Trophoblast cell (in vitro differentiated cells and primary cell): ENCODE data around the gene AP4M1.

Experiments
- DNase-seq, 2 donors: peaks; one replicate each; pipeline ENCODE4 v3.0.0-alpha.2; 2016
- H2AFZ ChIP-seq: 2 replicates; pipeline ENCODE4 v1.6.1; 2013; ENCODE audit warnings: low read length, moderate library complexity, mild to moderate bottlenecking; ENCODE audit not compliant: insufficient read depth, poor library complexity
- H2AK5ac ChIP-seq: 2 replicates; pipeline ENCODE4 v1.6.1; 2013; ENCODE audit warnings: mild to moderate bottlenecking, low read length
- H2BK120ac ChIP-seq: 2 replicates; pipeline ENCODE4 v1.6.1; 2013; ENCODE audit warnings: low read length, mild to moderate bottlenecking, moderate library complexity; ENCODE audit not compliant: insufficient read depth, poor library complexity
- H2BK12ac ChIP-seq: 2 replicates; pipeline ENCODE4 v1.6.1; 2013; ENCODE audit warnings: mild to moderate bottlenecking, low read length, moderate library complexity
- H2BK5ac ChIP-seq: 2 replicates; pipeline ENCODE4 v1.6.1; 2013; ENCODE audit warnings: low read length, low read depth, moderate library complexity, mild to moderate bottlenecking; ENCODE audit not compliant: poor library complexity
- H3K14ac ChIP-seq: 2 replicates; pipeline ENCODE4 v1.6.1; 2013; ENCODE audit warnings: mild to moderate bottlenecking, low read length
- H3K18ac ChIP-seq: 2 replicates; pipeline ENCODE4 v1.6.1; 2013; ENCODE audit warnings: mild to moderate bottlenecking, low read length
- H3K23ac ChIP-seq: 2 replicates; pipeline ENCODE4 v1.6.1; 2013; ENCODE audit warnings: low read length
- H3K27ac ChIP-seq: 2 replicates; pipeline ENCODE4 v1.5.1; 2013; ENCODE audit warnings: low read depth, mild to moderate bottlenecking, inconsistent platforms, low read length, moderate library complexity
- H3K27me3 ChIP-seq: 2 replicates; pipeline ENCODE4 v1.6.1; 2013; ENCODE audit warnings: inconsistent platforms, mild to moderate bottlenecking, low read length, moderate library complexity; ENCODE audit not compliant: insufficient read depth
- H3K36me3 ChIP-seq, 2 experiments: 1 replicate in 1 of 2; 2 replicates in 1 of 2; pipeline ENCODE4 v1.6.1; 2013; ENCODE audit warnings: low read length in 2 of 2, mild to moderate bottlenecking in 2 of 2, moderate library complexity in 1 of 2; ENCODE audit not compliant: insufficient read depth in 2 of 2, control insufficient read depth in 1 of 2
- H3K4ac ChIP-seq: 2 replicates; pipeline ENCODE4 v1.6.1; 2013; ENCODE audit warnings: low read depth, mild to moderate bottlenecking, low read length, moderate library complexity
- H3K4me1 ChIP-seq, 2 experiments: 1 replicate in 1 of 2; 2 replicates in 1 of 2; pipeline ENCODE4 v1.6.1; 2013; ENCODE audit warnings: low read length in 2 of 2, mild to moderate bottlenecking in 2 of 2, moderate library complexity in 1 of 2; ENCODE audit not compliant: insufficient read depth in 2 of 2, control insufficient read depth in 1 of 2
- H3K4me2 ChIP-seq: 2 replicates; pipeline ENCODE4 v1.6.1; 2013; ENCODE audit warnings: inconsistent platforms, mild to moderate bottlenecking, low read length, moderate library complexity
- H3K4me3 ChIP-seq: 2 replicates; pipeline ENCODE4 v1.5.1; 2013; ENCODE audit warnings: mild to moderate bottlenecking, low read depth, low read length, inconsistent platforms
- H3K79me1 ChIP-seq: one replicate; pipeline ENCODE4 v1.6.1; 2013; ENCODE audit warnings: low read length
- H3K79me2 ChIP-seq: 2 replicates; pipeline ENCODE4 v1.6.1; 2013; ENCODE audit warnings: low read length, mild to moderate bottlenecking; ENCODE audit not compliant: control insufficient read depth, insufficient read depth, poor library complexity
- H3K9ac ChIP-seq: 2 replicates; pipeline ENCODE4 v1.6.1; 2013; ENCODE audit warnings: mild to moderate bottlenecking, low read length
- H3K9me3 ChIP-seq: 2 replicates; pipeline ENCODE4 v1.6.1; 2013; ENCODE audit warnings: low read depth, mild to moderate bottlenecking, control low read depth, inconsistent platforms, low read length; ENCODE audit not compliant: insufficient read depth
- H4K12ac ChIP-seq: 2 replicates; pipeline ENCODE4 v1.6.1; 2013; ENCODE audit warnings: low read depth, mild to moderate bottlenecking, low read length, moderate library complexity
- H4K8ac ChIP-seq: 2 replicates; pipeline ENCODE4 v1.6.1; 2013; ENCODE audit warnings: low read depth, mild to moderate bottlenecking, low read length, moderate library complexity
- H4K91ac ChIP-seq: one replicate; pipeline ENCODE4 v1.6.1; 2013; ENCODE audit warnings: low read depth, mild to moderate bottlenecking, low read length, moderate library complexity
- WGBS: extraction: QIAGEN DNeasy Blood & Tissue Kit; methylation state at CpG from one replicate; pipeline ENCODE4 v1.1.7; 2013; ENCODE audit warnings: missing lambda C conversion rate; ENCODE audit not compliant: insufficient read length, insufficient coverage; ENCODE audit errors: extremely low coverage; 5-methylcytosine and 5-hydroxymethylcytosine counted together

AP4M1 gene

GRCh38 chr7:100132126-100132525, 30.7 kb downstream of the AP4M1 start:
- H3K4ac ChIP-seq = no peak overlapping the region
- H4K12ac ChIP-seq = no peak overlapping the region
- peaks cover 3 to 6% of the 10 kb centered on the region in 2 experiments for H3K4me1 ChIP-seq
- no peak overlapping the region for H3K9ac ChIP-seq
- no peak for DNase-seq
- no peaks in the 10 kb centered on the region for H3K9me3 ChIP-seq
- H4K8ac ChIP-seq = no peak overlapping the region
- H2BK5ac ChIP-seq = no peak overlapping the region
- peaks cover 7% of the 10 kb centered on the region for H3K79me2 ChIP-seq
- H3K36me3 ChIP-seq = no peaks in the 10 kb centered on the region
- H3K27ac ChIP-seq = no peak overlapping the region
- no peak overlapping the region for H2AK5ac ChIP-seq
- H3K4me2 ChIP-seq = no peak overlapping the region
- no peak overlapping the region for H2BK12ac ChIP-seq
- H2AFZ ChIP-seq = no peak overlapping the region
- H3K79me1 ChIP-seq = peaks cover 9% of the 10 kb centered on the region
- WGBS = no CpG with 5 or more reads among the region's 7 CpGs
- no peak overlapping the region for H3K23ac ChIP-seq
- H4K91ac ChIP-seq = no peak overlapping the region
- no peak overlapping the region for H2BK120ac ChIP-seq
- H3K18ac ChIP-seq = no peak overlapping the region
- H3K27me3 ChIP-seq = no peaks in the 10 kb centered on the region
- H3K14ac ChIP-seq = no peak overlapping the region
- H3K4me3 ChIP-seq = no peak overlapping the region

GRCh38 chr7:100132697-100133151, 31.3 kb downstream of the AP4M1 start:
- DNase-seq = peak in 1 of 2 donors; percentile 80
- H3K9me3 ChIP-seq = no peaks in the 10 kb centered on the region
- no peaks in the 10 kb centered on the region for H3K36me3 ChIP-seq
- no peak overlapping the region for H2BK12ac ChIP-seq
- H3K79me1 ChIP-seq = peaks cover 3% of the 10 kb centered on the region
- H3K79me2 ChIP-seq = peaks cover under 1% of the 10 kb centered on the region
- no peak overlapping the region for H2BK5ac ChIP-seq
- H2AFZ ChIP-seq = no peak overlapping the region
- peaks cover 3 to 5% of the 10 kb centered on the region in 2 experiments for H3K4me1 ChIP-seq
- WGBS = no CpG with 5 or more reads among the region's 3 CpGs
- no peak overlapping the region for H3K23ac ChIP-seq
- H3K27me3 ChIP-seq = no peaks in the 10 kb centered on the region
- H4K12ac ChIP-seq = no peak overlapping the region
- H3K27ac ChIP-seq = no peak overlapping the region
- H3K4me2 ChIP-seq = no peak overlapping the region
- no peak overlapping the region for H3K18ac ChIP-seq
- H3K9ac ChIP-seq = no peak overlapping the region
- no peak overlapping the region for H2BK120ac ChIP-seq
- no peak overlapping the region for H2AK5ac ChIP-seq
- no peak overlapping the region for H3K14ac ChIP-seq
- H3K4me3 ChIP-seq = no peak overlapping the region
- H3K4ac ChIP-seq = no peak overlapping the region
- no peak overlapping the region for H4K91ac ChIP-seq
- H4K8ac ChIP-seq = no peak overlapping the region

GRCh38 chr7:100137851-100138760, 36.7 kb downstream of the AP4M1 start:
- H3K4ac ChIP-seq = no peak overlapping the region
- H3K4me3 ChIP-seq = no peak overlapping the region
- no peak for DNase-seq
- no peak overlapping the region for H2AK5ac ChIP-seq
- no peaks in the 10 kb centered on the region for H3K79me1 ChIP-seq
- H3K9ac ChIP-seq = no peak overlapping the region
- no peak overlapping the region for H2BK120ac ChIP-seq
- no peaks in the 10 kb centered on the region for H3K79me2 ChIP-seq
- H2AFZ ChIP-seq = no peak overlapping the region
- no peaks in the 10 kb centered on the region for H3K9me3 ChIP-seq
- H2BK5ac ChIP-seq = no peak overlapping the region
- no peak overlapping the region for H3K14ac ChIP-seq
- H4K8ac ChIP-seq = no peak overlapping the region
- no peaks in the 10 kb centered on the region for H3K36me3 ChIP-seq
- H3K4me2 ChIP-seq = no peak overlapping the region
- no peak overlapping the region for H4K12ac ChIP-seq
- H3K27ac ChIP-seq = no peak overlapping the region
- H3K23ac ChIP-seq = no peak overlapping the region
- no peak overlapping the region for H3K18ac ChIP-seq
- no peaks in the 10 kb centered on the region for H3K27me3 ChIP-seq
- no peak overlapping the region for H4K91ac ChIP-seq
- no CpG with 5 or more reads among the region's 13 CpGs for WGBS
- no peaks in the 10 kb centered on the region for H3K4me1 ChIP-seq
- H2BK12ac ChIP-seq = no peak overlapping the region

- no peak overlapping the region for H3K4me2 ChIP-seq
- no peak overlapping the region for H4K91ac ChIP-seq
- H3K9me3 ChIP-seq = no peaks in the 10 kb centered on the region
- no peak overlapping the region for H2BK120ac ChIP-seq
- H4K8ac ChIP-seq = no peak overlapping the region
- H2BK5ac ChIP-seq = no peak overlapping the region
- no peaks in the 10 kb centered on the region for H3K36me3 ChIP-seq
- WGBS = no CpG with 5 or more reads among the region's 3 CpGs
- peak in 1 of 2 donors; percentile 5 for DNase-seq
- H3K14ac ChIP-seq = no peak overlapping the region
- H3K4me1 ChIP-seq = no peaks in the 10 kb centered on the region
- H3K79me1 ChIP-seq = no peaks in the 10 kb centered on the region
- no peak overlapping the region for H2AK5ac ChIP-seq
- H3K4ac ChIP-seq = no peak overlapping the region
- no peaks in the 10 kb centered on the region for H3K27me3 ChIP-seq
- H4K12ac ChIP-seq = no peak overlapping the region
- H3K9ac ChIP-seq = no peak overlapping the region
- no peak overlapping the region for H3K18ac ChIP-seq
- H3K27ac ChIP-seq = no peak overlapping the region
- H3K23ac ChIP-seq = no peak overlapping the region
- no peak overlapping the region for H2AFZ ChIP-seq
- no peaks in the 10 kb centered on the region for H3K79me2 ChIP-seq
- no peak overlapping the region for H3K4me3 ChIP-seq
- H2BK12ac ChIP-seq = no peak overlapping the region
These were observed 40.1 kb downstream of the AP4M1 start for GRCh38 chr7:100141555-100141949.
